Large intestine (tissue), 3 donors: ENCODE data around the gene BDH1. TPM values are rescaled to one million over a fixed set of nuclear protein-coding genes. Genes with fewer than 3 reads are reported as not detected.

ENCODE experiments used
- DNase-seq, 2 donors: peaks; one replicate each; pipeline versions ENCODE4 v3.0.0 to v3.0.0-alpha.2; 2013
- H3K27ac ChIP-seq: one replicate; pipeline ENCODE4 v1.5.1; 2013; ENCODE audit warnings: low read length
- H3K27me3 ChIP-seq: 2 replicates; pipeline ENCODE4 v1.6.1; 2013; ENCODE audit warnings: low read length; ENCODE audit not compliant: control insufficient read depth, insufficient read depth
- H3K36me3 ChIP-seq: 2 replicates; pipeline ENCODE4 v1.6.1; 2013; ENCODE audit warnings: low read length; ENCODE audit not compliant: control insufficient read depth, insufficient read depth
- H3K4me1 ChIP-seq: one replicate; pipeline ENCODE4 v1.6.1; 2013; ENCODE audit warnings: low read length; ENCODE audit not compliant: control insufficient read depth, insufficient read depth
- H3K4me3 ChIP-seq: one replicate; pipeline ENCODE4 v1.5.1; 2013; ENCODE audit warnings: low read length
- H3K9me3 ChIP-seq: one replicate; pipeline ENCODE4 v1.6.1; 2013; ENCODE audit warnings: mild to moderate bottlenecking, low read depth, low read length, moderate library complexity; ENCODE audit not compliant: control insufficient read depth
- WGBS: methylation state at CpG from one replicate; pipeline ENCODE4 v1.1.5; 2013; ENCODE audit warnings: low lambda C conversion rate; ENCODE audit not compliant: insufficient coverage; 5-methylcytosine and 5-hydroxymethylcytosine counted together
- polyA plus RNA-seq: library from polyadenylated mRNA; unstranded; fragments of 120-200 nt; gene quantifications from one replicate; pipeline ENCODE4 v1.2.1, GENCODE V29; 2013

Gene BDH1
- polyA plus RNA-seq, 1 donor, result 71.0 TPM

- DNase-seq, result peak; percentile 92 to 97
- no CpG with 5 or more reads among the region's 18 CpGs for WGBS
These were observed 41.6 kb downstream of the BDH1 start for GRCh38 chr3:197513953-197514785.

GRCh38 chr3:197512691-197513571 lies 42.8 kb downstream of the BDH1 start:
- peak overlapping the region; percentile 81 for H3K27ac ChIP-seq
- H3K4me3 ChIP-seq, result no peak overlapping the region
- peaks cover 19% of the 10 kb centered on the region for H3K36me3 ChIP-seq
- peak; percentile 88 to 93 for DNase-seq
- 40% methylated on average over 1 of the region's 19 CpGs for WGBS
- peaks cover 55% of the 10 kb centered on the region for H3K4me1 ChIP-seq
- H3K9me3 ChIP-seq, result no peaks in the 10 kb centered on the region
- H3K27me3 ChIP-seq, result no peaks in the 10 kb centered on the region

More at GRCh38 chr3:197513953-197514785, 41.6 kb downstream of the BDH1 start:
- H3K27me3 ChIP-seq, result no peaks in the 10 kb centered on the region
- H3K36me3 ChIP-seq, result peaks cover 19% of the 10 kb centered on the region
- H3K4me1 ChIP-seq, result peaks cover 59% of the 10 kb centered on the region
- no peaks in the 10 kb centered on the region for H3K9me3 ChIP-seq
- peak overlapping the region; percentile 81 for H3K27ac ChIP-seq
- no peak overlapping the region for H3K4me3 ChIP-seq

GRCh38 chr3:197511853-197512635 lies 43.7 kb downstream of the BDH1 start:
- Histone ChIP-seq H3K36me3 (peaks cover 19% of the 10 kb centered on the region), H3K27me3 (no peaks in the 10 kb centered on the region), H3K4me1 (peaks cover 55% of the 10 kb centered on the region), H3K4me3 (no peak overlapping the region), H3K27ac (peak overlapping the region; percentile 81), H3K9me3 (no peaks in the 10 kb centered on the region)
- no peak for DNase-seq
- WGBS, result 100% methylated on average over 1 of the region's 33 CpGs

- peaks cover 46% of the 10 kb centered on the region for H3K4me1 ChIP-seq
- WGBS, result no CpG with 5 or more reads among the region's 6 CpGs
- H3K27ac ChIP-seq, result no peak overlapping the region
- no peak overlapping the region for H3K4me3 ChIP-seq
- DNase-seq, result no peak
- no peaks in the 10 kb centered on the region for H3K27me3 ChIP-seq
- peaks cover 19% of the 10 kb centered on the region for H3K36me3 ChIP-seq
- peaks cover 3% of the 10 kb centered on the region for H3K9me3 ChIP-seq
These were observed 44.6 kb downstream of the BDH1 start for GRCh38 chr3:197511130-197511529.

GRCh38 chr3:197510642-197511018 lies 45.1 kb downstream of the BDH1 start:
- WGBS, result no CpG with 5 or more reads among the region's 6 CpGs
- Histone ChIP-seq H3K4me3 (no peak overlapping the region), H3K27ac (no peak overlapping the region), H3K27me3 (no peaks in the 10 kb centered on the region), H3K4me1 (peaks cover 42% of the 10 kb centered on the region), H3K36me3 (peaks cover 16% of the 10 kb centered on the region), H3K9me3 (peaks cover 3% of the 10 kb centered on the region)
- no peak for DNase-seq

GRCh38 chr3:197508924-197509775 lies 46.6 kb downstream of the BDH1 start:
- Histone ChIP-seq H3K4me3 (no peak overlapping the region), H3K36me3 (peaks cover 13% of the 10 kb centered on the region), H3K27me3 (no peaks in the 10 kb centered on the region), H3K27ac (no peak overlapping the region), H3K4me1 (peaks cover 28% of the 10 kb centered on the region), H3K9me3 (peaks cover 3% of the 10 kb centered on the region)
- whole genome bisulfite sequencing, result 86% methylated on average over 3 of the region's 27 CpGs
- no peak for DNase-seq

- H3K27ac ChIP-seq, result no peak overlapping the region
- H3K4me1 ChIP-seq, result peaks cover 22% of the 10 kb centered on the region
- peaks cover 3% of the 10 kb centered on the region for H3K9me3 ChIP-seq
- no peaks in the 10 kb centered on the region for H3K27me3 ChIP-seq
- H3K4me3 ChIP-seq, result no peak overlapping the region
- WGBS, result no CpG with 5 or more reads among the region's 6 CpGs
- no peak for DNase-seq
- H3K36me3 ChIP-seq, result peaks cover 13% of the 10 kb centered on the region
These were observed 47.3 kb downstream of the BDH1 start for GRCh38 chr3:197508461-197508860.

- no CpG with 5 or more reads among the region's 8 CpGs for WGBS
- Histone ChIP-seq H3K4me1 (peaks cover 17% of the 10 kb centered on the region), H3K36me3 (peaks cover 13% of the 10 kb centered on the region), H3K9me3 (peaks cover 3% of the 10 kb centered on the region), H3K27ac (no peak overlapping the region), H3K27me3 (no peaks in the 10 kb centered on the region), H3K4me3 (no peak overlapping the region)
- no peak for DNase-seq
These were observed 47.7 kb downstream of the BDH1 start for GRCh38 chr3:197508051-197508451.

- Histone ChIP-seq H3K27me3 (no peaks in the 10 kb centered on the region), H3K9me3 (peaks cover 3% of the 10 kb centered on the region), H3K4me3 (no peak overlapping the region), H3K27ac (no peak overlapping the region), H3K4me1 (peaks cover 12% of the 10 kb centered on the region), H3K36me3 (peaks cover 13% of the 10 kb centered on the region)
- WGBS, result no CpG with 5 or more reads among the region's 8 CpGs
- DNase-seq, result no peak
These were observed 48.2 kb downstream of the BDH1 start for GRCh38 chr3:197507541-197507940.
